ENCODE measurements around the gene PTDSS2.

PTDSS2 gene

DNA sequence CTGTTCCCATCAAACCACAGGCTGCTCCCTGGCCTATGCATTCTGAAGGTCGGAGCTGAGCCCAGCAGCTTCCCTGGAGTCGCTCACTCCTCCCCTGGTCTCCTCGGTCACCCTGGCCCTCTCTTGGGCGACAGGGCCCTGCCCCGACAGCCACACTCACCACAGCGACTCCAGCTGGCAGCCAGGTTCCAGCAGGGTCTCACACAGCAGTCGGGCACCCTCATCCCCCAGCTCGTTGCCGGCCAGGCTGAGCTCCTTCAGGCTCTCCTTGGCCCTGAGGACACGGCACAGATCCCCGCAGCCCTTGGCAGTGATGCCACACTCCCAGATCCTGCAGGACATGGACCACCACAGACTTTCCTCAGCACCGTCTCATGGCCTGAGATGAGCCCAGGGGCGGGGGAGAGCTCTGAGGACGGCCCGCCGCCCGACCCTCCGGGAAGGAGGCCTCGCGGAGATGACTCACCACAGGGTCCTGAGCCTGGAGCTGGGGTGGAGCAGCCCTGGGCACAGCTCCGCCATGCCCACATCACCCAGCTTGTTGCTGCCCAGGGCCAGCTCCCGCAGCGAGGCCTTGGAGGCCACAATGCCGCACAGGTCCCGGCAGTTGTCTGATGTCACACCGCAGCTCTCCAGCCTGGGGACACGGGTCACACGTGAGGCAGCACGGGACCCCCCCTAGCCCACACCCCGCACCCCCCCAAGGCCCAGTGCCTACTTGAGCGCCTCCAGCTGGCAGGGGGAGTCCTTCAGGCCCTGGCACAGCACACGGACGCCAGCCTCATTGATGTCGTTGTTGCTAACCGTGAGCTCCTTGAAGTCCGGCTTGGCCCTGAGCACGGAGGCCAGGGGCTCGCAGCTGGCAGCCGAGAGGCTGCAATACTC, 48.5 kb downstream of the PTDSS2 start:
- H3K4me3 ChIP-seq (ENCODE audit: low read length) = no peak overlapping the region
- DNase-seq (ENCODE audit: low read depth, low spot score) = no peak

DNA sequence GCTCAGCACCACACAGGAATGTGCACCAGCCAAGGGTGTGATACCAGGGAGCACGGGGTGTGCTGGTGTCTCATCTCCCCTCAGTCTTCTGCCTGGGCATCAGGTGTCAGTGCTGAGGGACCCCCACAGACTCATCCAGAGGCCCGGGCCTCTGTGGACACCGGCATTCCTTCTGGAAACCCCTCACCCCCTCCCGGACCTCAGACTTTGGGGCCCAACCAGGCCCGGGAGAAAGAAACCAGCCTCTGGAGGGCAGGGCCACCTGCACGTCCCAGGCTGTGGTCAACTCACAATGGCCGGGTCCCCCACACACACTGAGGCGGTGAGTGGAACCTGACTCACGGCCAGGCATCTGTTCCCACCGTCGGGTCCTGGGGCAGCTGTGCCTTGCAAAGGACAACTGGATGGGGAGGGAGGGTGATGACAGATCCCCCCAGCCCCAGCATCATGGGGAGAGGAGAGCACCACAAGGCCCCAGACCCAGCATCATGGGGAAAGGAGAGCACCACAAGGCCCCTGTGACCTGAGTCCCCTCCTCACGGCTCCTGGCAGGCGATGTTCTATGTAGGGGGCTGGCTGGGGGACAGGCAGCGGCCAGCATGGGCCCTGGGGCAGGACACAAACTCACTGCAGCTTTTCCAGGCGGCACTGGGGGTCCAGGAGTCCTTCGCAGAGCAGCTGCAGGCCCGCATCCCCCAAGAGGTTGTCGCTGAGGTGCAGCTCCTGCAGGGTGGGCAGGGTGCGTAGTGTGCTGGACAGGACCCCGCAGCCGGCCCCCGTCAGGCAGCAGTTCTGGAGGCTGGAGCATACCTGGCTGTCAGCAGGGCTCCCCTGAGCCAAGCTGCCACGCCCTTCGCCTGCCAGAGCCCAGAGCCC, 49.4 kb downstream of the PTDSS2 start:
- DNase-seq (ENCODE audit: low read depth, low spot score) = no peak
- H3K4me3 ChIP-seq (ENCODE audit: low read length) = no peak overlapping the region

DNA sequence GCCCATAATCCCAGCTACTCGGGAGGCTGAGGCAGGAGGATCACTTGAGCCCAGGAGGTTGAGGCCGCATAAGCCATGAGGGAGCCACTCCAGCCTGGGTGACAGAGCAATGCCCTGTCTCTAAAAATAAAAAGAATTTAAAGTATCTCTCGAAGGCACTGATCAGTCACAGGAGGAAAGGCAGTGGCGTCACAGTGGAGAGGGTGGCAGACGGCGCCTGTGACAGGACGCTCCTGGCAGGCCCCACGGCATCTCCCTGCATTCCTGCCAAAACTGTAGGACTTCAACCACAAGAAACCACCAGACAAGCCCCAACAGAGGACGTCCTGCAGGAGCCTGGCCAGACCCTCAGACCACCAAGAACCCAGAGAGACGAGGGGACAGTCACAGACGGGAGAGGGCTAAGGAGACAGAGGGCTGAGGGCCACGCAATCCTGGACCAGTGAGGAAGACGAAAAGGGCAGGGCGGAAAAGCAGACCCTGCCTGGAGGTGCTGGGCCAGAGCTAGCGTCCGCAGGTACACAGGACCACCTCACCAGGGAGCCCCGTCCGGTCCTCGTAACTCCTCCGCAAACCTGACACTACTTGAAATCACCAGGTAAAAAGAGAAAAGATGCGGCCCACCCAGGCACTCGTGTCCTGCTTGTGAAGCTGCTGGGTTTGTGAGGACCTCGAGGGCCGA, 51.1 kb downstream of the PTDSS2 start:
- H3K4me3 ChIP-seq (ENCODE audit: low read length) = no peak overlapping the region
- DNase-seq (ENCODE audit: low read depth, low spot score) = no peak

DNA sequence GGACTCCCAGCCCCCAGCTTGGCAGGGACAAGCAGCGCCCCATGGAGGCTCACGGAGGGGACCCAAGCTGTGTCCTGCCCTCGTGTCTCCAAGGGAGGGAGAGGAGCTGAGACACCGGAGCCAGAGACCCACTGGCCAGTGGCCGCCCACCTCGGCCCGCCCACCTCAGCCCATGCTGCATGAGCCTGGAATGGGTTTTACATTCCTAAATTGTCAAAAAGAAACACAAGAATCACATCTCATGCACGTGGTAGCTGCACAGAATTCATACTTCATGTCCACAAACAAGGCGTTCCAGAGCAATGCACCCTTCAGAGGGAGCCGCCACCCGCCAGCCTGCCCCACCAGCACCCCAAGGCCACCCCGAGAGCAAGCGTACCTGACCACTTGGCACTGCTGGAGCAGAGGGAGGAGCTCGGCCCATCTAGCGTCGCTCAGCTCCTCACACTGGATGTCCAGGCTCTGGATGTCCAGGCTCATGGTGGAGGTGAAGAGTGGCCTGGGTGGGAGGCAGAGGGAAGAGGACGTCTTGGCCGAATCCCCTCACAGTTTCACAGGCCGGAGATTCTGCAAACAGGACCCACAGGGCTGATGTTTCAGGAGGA, 51.7 kb downstream of the PTDSS2 start:
- no peak for DNase-seq (ENCODE audit: low read depth, low spot score)
- H3K4me3 ChIP-seq (ENCODE audit: low read length) = no peak overlapping the region

DNA sequence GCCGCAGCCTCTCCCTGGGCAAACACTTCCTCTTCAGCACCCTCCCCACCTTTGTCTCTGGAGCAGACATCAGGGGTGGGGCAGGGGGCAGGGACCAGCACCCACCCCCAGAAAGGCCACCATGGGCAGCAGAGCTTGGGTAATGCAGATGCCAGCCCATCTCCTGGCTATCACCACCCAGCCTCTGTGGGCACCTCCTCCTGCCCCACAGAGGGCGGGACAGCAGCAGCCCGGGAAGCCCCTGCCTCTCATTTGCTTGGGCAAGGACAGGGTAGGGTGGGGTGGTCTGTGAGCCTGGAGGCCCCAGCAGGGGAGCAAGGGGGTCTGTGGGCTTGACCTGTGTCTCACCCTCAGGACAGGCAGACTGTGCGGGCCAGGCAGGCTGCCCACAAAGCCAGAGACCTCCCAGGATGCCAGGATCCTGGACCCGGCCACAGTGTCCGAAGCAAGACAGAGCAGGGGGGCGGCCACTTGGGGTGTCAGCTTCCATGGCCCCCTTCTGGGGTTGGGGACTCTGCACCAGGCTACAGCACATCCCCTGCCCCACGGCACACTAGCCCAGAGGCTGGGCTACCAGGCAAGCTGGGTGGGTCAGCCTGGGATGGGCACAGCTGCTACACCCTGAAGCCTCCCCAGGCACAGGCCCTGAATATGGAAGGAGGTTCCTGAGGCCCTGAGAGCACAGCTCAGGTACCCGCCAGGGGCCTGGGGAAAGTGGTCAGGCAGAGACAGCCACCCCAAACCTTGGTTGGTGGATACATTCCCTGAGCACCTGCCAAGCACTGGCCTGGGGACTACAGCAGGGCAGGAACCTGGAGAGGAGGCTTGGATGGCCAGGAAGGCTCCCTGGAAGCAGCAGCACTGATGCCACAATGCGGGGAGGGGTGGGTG, 52.5 kb downstream of the PTDSS2 start:
- no peak for DNase-seq (ENCODE audit: low read depth, low spot score)
- no peak overlapping the region for H3K4me3 ChIP-seq (ENCODE audit: low read length)

DNA sequence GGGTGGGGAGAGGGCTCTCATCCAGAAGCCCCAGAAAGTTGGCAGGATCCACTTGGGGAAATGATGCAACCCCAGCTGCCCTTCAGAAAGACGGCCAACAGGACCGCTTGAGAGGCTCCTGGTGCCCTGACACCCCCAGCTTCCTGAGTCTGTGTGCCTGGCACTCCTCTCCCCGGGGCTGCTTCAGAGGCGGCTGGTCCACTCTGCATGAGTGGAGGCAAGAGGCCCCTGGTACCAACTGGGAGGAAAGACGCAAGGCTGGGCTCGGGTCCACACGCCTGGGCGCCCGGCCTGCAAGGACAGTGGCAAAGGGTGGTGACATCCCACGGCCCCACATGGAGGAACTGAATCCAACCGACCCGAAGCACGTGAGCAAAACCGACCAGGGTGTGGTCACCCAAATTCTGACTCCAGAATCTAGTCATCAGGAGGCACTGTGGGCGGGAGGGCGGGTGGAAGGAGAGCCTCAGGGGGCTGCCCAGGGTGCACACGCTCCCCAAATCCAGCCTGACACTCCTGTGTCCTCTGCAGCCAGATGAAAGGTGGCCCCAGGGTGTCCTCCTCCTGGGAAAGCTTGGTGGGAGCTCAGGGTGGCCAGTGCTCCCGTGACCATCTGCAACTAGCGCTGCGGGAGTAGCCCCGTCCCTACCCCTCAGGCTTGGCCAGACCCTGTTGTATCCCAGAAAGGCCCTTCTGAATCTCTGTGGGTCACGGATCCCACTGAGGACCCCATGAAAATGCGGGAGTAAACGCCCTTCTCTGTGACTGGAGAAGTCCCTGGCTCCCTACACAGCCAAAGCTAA, 53.3 kb downstream of the PTDSS2 start:
- no peak for DNase-seq (ENCODE audit: low read depth, low spot score)
- no peak overlapping the region for H3K4me3 ChIP-seq (ENCODE audit: low read length)

DNA sequence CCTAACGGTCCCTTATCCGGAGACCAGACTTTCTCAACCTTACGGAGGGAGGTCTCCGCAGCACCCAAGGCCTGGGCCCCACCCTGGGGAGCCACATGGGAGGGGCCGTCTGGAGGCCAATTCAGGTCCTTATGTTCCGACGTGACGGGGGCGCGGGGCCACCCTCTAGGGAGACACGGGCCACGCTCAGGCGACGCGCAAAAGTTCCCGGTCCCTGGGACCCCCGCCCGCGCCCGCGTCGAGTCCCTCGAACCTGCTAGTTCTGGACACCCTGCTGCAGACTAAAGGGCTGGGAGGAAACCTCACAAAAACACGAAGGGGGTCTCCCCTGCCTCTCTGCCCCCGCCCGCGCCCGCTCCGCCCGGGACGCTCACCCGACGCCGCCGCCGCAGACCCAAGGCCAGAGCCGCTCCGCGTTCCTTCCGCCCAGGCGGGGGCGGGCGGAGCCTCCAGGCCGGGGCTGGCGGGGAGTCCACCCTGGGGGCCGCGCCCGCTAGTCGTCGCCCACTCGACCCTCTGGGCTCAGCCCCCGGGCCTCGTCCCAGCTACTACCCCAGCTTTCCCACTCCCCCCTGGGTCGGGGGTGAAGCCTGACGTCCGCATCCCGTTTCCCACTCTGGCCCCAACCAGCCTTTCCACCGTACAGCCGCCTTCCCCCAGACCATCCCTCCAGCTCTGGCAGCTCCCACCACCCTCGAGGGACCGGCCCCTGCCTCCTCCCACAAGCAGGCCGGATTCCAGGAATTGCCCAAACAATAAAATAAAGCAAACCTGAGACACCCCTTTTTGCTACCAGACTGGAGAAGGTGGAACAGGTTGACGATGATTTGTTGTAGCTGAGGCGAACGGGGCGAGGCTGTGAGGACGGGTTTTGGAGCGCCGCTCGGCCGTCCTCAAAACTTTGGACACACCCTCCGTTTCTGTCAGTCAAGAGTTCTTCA, 54.2 kb downstream of the PTDSS2 start:
- no peak overlapping the region for H3K4me3 ChIP-seq (ENCODE audit: low read length)
- DNase-seq (ENCODE audit: low read depth, low spot score) = no peak

DNA sequence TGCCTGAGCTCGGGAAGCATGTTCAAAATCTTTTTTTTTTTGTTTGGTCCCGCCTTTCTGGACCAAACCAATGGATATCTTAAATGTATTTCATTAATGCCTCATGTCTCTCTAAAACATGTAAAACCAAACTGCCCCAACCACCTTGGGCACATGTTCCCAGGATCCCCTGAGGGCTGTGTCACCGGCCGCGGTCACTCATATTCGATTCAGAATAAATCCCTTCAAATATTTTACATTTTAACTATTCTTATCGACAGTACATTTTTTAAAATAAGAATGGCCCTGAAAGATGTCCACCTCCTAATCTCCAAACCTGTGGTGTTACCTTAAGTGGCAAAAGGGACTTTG, 54.9 kb downstream of the PTDSS2 start:
- H3K4me3 ChIP-seq (ENCODE audit: low read length) = no peak overlapping the region
- DNase-seq (ENCODE audit: low read depth, low spot score) = no peak

DNA sequence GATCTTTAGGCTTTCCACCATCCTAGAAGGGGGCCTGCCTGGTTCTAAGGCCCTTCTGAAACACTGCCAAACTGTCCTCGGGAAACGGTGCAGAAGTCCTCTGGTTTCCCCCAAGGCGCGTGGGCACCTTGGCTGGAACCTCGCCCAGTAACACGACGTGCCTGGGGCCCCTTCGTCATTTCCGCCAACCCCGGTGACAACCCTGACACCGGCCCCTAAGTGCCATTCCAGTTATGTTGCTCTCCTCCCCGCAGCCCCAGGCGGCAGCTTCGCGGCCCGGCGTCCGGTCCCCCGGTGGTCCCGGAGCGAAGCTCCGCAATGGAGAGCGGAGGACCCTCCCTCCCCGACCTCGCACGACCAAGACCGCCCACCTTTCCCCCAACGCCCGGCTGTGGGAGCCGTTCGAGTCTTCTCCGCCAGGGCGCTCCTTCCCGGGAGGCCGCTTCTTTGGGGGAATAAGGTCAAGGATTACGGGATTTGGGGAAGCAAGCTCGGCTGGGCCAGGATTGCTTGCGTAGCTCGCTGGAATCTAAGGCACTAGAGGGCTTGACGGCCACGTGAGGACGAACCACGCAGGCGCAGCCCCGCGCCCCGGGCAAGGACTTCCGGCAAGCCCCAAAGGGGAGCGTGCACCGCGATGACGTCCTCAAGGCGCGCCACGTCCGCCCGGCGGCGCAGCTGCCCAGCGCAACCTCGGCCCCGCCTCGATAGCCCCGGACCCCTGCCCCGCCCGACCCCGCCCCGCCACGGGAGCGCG, 56.3 kb downstream of the PTDSS2 start:
- peak overlapping the region; percentile 93 for H3K4me3 ChIP-seq (ENCODE audit: low read length)
- peak; percentile 93 for DNase-seq (ENCODE audit: low read depth, low spot score)

DNA sequence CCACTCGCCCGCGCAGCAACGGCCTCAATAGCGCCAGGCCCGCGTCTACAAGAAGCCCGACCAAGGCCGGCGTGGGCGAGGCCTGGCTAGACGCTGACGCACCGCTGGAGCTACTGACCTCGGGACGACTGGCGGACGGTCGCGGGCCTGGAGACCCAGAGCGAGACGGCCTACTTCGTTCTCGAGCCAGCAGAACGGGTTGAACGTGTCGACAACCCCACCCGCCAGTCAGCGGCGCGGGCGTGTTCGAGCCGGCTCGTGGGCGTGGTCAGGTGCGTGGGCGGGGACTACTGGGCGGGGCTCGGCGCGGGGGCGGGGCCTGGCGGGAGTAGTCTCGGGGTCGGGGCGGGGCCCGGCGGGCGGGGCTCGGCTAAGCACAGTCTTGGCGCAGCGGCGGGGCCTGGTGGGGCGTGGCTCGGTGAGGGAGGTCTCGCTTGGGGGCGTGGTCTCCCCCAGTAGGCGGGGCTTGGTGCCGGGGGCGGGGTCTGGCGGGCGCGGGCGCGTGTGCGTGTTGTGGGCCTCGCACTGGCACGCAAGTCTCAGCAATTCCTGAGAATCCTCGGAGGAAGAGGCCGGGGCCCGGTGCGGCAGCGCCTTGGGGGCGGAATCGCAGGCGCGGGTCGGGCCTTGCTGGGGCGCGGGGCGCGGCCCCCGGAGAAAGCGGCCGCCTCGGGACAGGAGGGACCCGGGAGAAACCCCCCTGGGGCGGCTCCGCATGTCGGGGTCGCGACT, 57.1 kb downstream of the PTDSS2 start, which contains the start of gene RNH1:
Gene RNH1, minus strand, starts transcription at position 248 of the 732 bp plus-strand sequence. CDS start 5,080 bp downstream, outside the sequence.
- DNase-seq (ENCODE audit: low read depth, low spot score) = peak; percentile 75
- peak within 1 kb of the TSS; percentile 93 for H3K4me3 ChIP-seq (ENCODE audit: low read length)

DNA sequence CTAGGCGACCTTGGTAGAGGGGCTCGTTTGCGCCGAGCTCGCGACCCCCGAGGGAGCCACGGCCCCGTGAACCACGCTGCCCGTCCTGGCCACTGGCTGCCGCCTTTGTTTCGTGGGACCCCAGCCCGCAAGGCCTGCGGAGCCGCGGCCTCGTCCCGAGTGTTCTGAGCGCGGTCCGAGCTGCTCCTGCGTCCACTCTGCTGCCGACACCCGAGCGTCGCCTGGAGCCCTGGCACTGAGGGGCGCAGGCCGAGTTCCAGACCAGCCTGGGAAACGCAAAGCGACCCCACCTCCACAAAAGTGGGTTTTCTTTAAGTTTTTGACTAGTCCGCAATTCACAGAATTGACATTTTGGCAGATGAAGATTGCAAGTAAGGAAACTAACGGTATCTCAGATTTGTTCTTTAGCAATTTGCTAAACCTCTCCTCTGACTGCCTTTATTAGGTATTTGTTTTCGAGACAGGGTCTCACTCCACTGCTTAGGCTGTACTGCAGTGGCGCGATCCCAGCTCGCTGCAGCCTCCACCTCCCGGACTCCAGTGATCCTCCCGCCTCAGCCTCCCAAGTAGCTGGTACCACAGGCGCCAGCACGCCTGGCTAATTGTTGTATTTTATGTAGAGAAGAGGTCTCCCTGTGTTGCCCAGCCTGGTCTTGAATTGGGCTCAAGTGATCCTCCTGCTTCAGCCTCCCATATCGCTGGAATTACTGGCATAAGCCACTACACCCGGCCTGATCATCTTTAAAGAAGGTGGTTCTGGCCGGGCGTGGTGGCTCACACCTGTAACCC, 57.8 kb downstream of the PTDSS2 start:
- DNase-seq (ENCODE audit: low read depth, low spot score) = no peak
- peak overlapping the region; percentile 20 for H3K4me3 ChIP-seq (ENCODE audit: low read length)

DNA sequence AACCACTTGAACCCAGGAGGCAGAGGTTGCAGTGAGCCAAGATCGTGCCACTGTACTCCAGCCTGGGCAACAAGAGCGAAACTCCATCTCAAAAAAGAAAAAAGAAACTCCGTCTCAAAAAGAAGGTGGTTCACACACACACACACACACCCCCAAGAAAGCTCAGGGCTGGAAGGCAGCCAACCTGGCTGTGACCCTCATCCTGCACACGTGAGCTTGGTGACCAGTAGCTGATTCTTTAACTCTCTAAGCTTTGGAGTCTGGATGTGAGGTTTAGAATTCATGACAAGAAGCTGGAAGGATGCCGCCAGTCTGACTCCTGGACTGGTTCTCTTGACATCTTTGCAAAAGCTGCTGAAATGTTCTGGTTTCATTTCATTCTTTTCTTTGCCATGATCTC, 58.9 kb downstream of the PTDSS2 start:
- no peak overlapping the region for H3K4me3 ChIP-seq (ENCODE audit: low read length)
- DNase-seq (ENCODE audit: low read depth, low spot score) = no peak

DNA sequence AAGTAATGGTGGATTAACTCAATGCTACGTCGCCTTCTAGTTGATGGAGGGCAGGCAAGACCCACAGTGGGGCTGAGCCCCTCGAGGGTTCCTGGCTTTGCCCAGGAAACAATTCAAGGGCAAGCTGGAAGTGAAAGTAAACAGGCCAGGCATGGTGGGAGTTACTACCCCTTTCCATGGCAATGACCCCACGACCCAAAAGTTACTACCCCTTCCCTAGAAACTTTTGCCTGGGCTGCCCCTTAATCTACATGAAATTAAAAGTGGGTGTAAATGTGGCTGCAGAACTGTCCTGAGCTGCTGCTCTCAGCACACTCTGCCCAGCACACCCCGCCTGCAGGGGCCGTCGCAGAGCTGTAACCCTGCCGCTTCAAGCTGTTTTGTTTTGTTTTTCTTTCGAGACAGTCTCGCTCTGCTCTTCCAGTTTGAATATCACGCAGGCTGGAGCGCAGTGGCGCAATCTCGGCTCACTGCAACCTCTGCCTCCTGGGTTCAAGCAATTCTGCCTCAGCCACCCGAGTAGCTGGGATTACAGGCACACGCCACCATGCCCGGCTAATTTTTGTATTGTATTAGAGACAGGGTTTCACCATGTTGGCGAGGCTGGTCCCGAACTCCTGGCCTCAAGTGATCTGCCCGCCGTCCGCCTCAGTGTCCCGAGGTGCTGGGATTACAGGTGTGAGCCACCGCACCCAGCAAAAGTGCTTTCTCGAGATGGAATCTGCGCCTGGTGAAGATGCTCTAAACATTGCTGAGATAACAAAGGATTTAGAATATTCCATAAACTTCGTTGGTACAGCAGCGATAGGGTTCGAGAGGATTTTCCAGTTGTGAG, 62.9 kb downstream of the PTDSS2 start:
- no peak overlapping the region for H3K4me3 ChIP-seq (ENCODE audit: low read length)
- no peak for DNase-seq (ENCODE audit: low read depth, low spot score)

DNA sequence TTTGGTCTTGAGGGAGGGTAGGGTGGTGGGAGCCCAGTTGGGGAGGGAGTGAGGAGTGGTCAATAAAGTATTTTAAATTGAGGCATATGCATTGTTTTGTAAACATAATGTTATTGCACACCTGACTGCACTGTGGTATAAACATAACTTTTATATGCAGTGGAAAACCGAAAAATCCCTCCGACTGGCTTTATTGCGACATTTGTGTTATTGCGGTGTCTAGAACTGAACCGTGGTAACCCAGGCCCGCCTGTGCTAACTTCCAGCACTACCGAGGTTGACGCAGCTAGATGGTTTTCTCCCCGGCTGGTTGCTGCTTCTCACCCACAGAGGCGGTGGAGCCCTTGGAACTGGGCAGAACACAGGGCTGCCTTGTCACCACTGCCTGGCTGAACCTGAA, 64.5 kb downstream of the PTDSS2 start:
- H3K4me3 ChIP-seq (ENCODE audit: low read length) = no peak overlapping the region
- DNase-seq (ENCODE audit: low read depth, low spot score) = no peak

Data from Jurkat, Clone E6-1 (cell line).